Neural progenitor cell (in vitro differentiated cells): ENCODE measurements around the gene EMC10.
"Not testable (repeated sequence)": the region's sequence is repeated elsewhere in the genome, so short reads cannot be mapped to it uniquely, and the experiment has no call there.

Experiments used
- CTCF ChIP-seq: fragments of 200-600 bp; sonication (generic); IDR thresholded peaks from 2 replicates; pipeline ENCODE4 v1.5.1; 2017; ENCODE audit warnings: antibody characterized with exemption, mild to moderate bottlenecking
- EZH2 ChIP-seq: fragments of 200-600 bp; sonication (generic); IDR thresholded peaks from 2 replicates; pipeline ENCODE4 v1.6.1; 2017; ENCODE audit warnings: antibody characterized with exemption, mild to moderate bottlenecking, moderate library complexity

- not testable (repeated sequence) for TF ChIP-seq CTCF, EZH2
These were observed 51.7 kb downstream of the EMC10 start for GRCh38 chr19:50528052-50528451.
